ENCODE data around the gene ZCRB1. TPM values are rescaled to one million over a fixed set of nuclear protein-coding genes. Genes with fewer than 3 reads are reported as not detected.

ZCRB1 gene
- total RNA-seq, 1 experiment from 2014 or later: 71.5 TPM

- no peak overlapping the region for H3K27ac ChIP-seq (ENCODE audit: insufficient read length, low read depth, low read length)
- H3K23ac ChIP-seq (ENCODE audit: insufficient read length, low read depth, low read length): no peak overlapping the region
- no peaks in the 10 kb centered on the region for H4K20me1 ChIP-seq (ENCODE audit: control insufficient read depth, insufficient read depth, insufficient read length)
- no peak overlapping the region for H4K5ac ChIP-seq (ENCODE audit: insufficient read length, low read depth, low read length)
- peaks cover 4% of the 10 kb centered on the region for H3K4me1 ChIP-seq (ENCODE audit: insufficient read depth, low read length)
- H3K27me3 Mint-ChIP-seq (ENCODE audit: low read depth): no peaks in the 10 kb centered on the region
- H3K9me3 ChIP-seq (ENCODE audit: control insufficient read depth, low read depth, low read length): no peaks in the 10 kb centered on the region
- H3K9ac ChIP-seq (ENCODE audit: extremely low read depth, insufficient read length, low read length): no peak overlapping the region
- H3K79me2 ChIP-seq (ENCODE audit: insufficient read depth, low read length): no peaks in the 10 kb centered on the region
- H2BK5ac ChIP-seq (ENCODE audit: insufficient read length, low read length): no peak overlapping the region
- H3K4me1 Mint-ChIP-seq: peaks cover 26 to 39% of the 10 kb centered on the region in 2 experiments
- H3K27me3 ChIP-seq (ENCODE audit: insufficient read depth, low read length): no peaks in the 10 kb centered on the region
- no peaks in the 10 kb centered on the region for H3K23me2 ChIP-seq (ENCODE audit: insufficient read length, low read depth, low read length, poor library complexity, severe bottlenecking)
- no peak overlapping the region for H3K4ac ChIP-seq (ENCODE audit: low read depth, low read length)
- H2BK12ac ChIP-seq (ENCODE audit: insufficient read length, low read depth, low read length): no peak overlapping the region
- no CpG with 5 or more reads among the region's 2 CpGs for WGBS (ENCODE audit: extremely low coverage, insufficient read length, low lambda C conversion rate)
- no peak overlapping the region for H3K4me3 Mint-ChIP-seq
- no peak overlapping the region for H2AK5ac ChIP-seq (ENCODE audit: insufficient read length, low read length)
- no peak overlapping the region for H2BK15ac ChIP-seq (ENCODE audit: low read depth, low read length)
- peak; percentile 87 for TF ChIP-seq CTCF (conservative IDR thresholded peaks at IDR 0.05)
- H3K56ac ChIP-seq (ENCODE audit: insufficient read length, low read depth, low read length): no peak overlapping the region
- no peak overlapping the region for H3T11ph ChIP-seq (ENCODE audit: low read length)
- DNase-seq: no peak
- H2BK120ac ChIP-seq (ENCODE audit: low read depth, low read length, poor library complexity, severe bottlenecking): no peak overlapping the region
- H4K91ac ChIP-seq (ENCODE audit: insufficient read length, low read depth, low read length): no peak overlapping the region
- no peaks in the 10 kb centered on the region for H3K79me1 ChIP-seq (ENCODE audit: insufficient read depth, low read depth, low read length, poor library complexity, severe bottlenecking)
- H2AFZ ChIP-seq (ENCODE audit: low read length): no peak overlapping the region
- H4K8ac ChIP-seq (replicated peaks; ENCODE audit: insufficient read length, low read depth, low read length): no peak overlapping the region
- H3K4me2 ChIP-seq (ENCODE audit: insufficient read depth, insufficient read length, low read length): no peak overlapping the region
- H2BK20ac ChIP-seq (ENCODE audit: low read depth, low read length, poor library complexity, severe bottlenecking): no peak overlapping the region
- peaks cover 0 to 2% of the 10 kb centered on the region in 2 experiments; a peak in 1 of 5 replicates for H3K9me3 Mint-ChIP-seq
- H3K18ac ChIP-seq (ENCODE audit: insufficient read length, low read depth, low read length): no peak overlapping the region
- no peak overlapping the region for H3K27ac Mint-ChIP-seq
- no peak overlapping the region for H3K14ac ChIP-seq (ENCODE audit: insufficient read depth, low read length)
- H3K36me3 Mint-ChIP-seq (ENCODE audit: insufficient read depth in 1 of 3, low read depth in 3 of 3): peaks cover 4 to 27% (median 11%) of the 10 kb centered on the region in 3 experiments; a peak in 6 of 7 replicates
Measured at GRCh38 chr12:42372154-42372791, 46.4 kb upstream of the ZCRB1 start.
